LNCAP (cell line): ENCODE results near the gene ZNF787.

Source experiments
- CTCF ChIP-seq: fragments of 450-650 bp; IDR thresholded peaks from 2 replicates; pipeline ENCODE4 v1.5.1; 2017; ENCODE audit warnings: mild to moderate bottlenecking

ZNF787 gene

GRCh38 chr19:56105090-56105701 lies 15.9 kb downstream of the ZNF787 start:
- peak; percentile 63 for TF ChIP-seq CTCF

- no peak for TF ChIP-seq CTCF
Measured at GRCh38 chr19:56104423-56104822, 16.7 kb downstream of the ZNF787 start.

- TF ChIP-seq CTCF = no peak
Measured at GRCh38 chr19:56103027-56103614, 18.0 kb downstream of the ZNF787 start.

GRCh38 chr19:56101746-56102535 lies 19.2 kb downstream of the ZNF787 start:
- no peak for TF ChIP-seq CTCF

- TF ChIP-seq CTCF = no peak
Measured at GRCh38 chr19:56101095-56101494, 20.0 kb downstream of the ZNF787 start.

- no peak for TF ChIP-seq CTCF
Measured at GRCh38 chr19:56099638-56100539, 21.2 kb downstream of the ZNF787 start.
